GM18517 (cell line): Measurements from ENCODE around the gene AGAP5.

ENCODE experiments used
- ATAC-seq: cut with Tn5 transposase; IDR thresholded peaks from one replicate; pipeline ENCODE4 v1.9.1; 2021; ENCODE audit warnings: mild to moderate bottlenecking, moderate library complexity; ENCODE audit not compliant: unreplicated experiment

Gene AGAP5

GRCh38 chr10:73655990-73656298 lies 42.0 kb downstream of the AGAP5 start, which contains the start of gene SYNPO2L:
TSS of gene SYNPO2L (minus strand) at chr10:73656029. CDS start at chr10:73655922, 107 bp downstream.
- no peak for ATAC-seq

- ATAC-seq = no peak
Measured at GRCh38 chr10:73655257-73655989, 42.5 kb downstream of the AGAP5 start.

GRCh38 chr10:73653701-73654100 lies 44.2 kb downstream of the AGAP5 start:
- no peak for ATAC-seq

- no peak for ATAC-seq
Measured at GRCh38 chr10:73653195-73653594, 44.7 kb downstream of the AGAP5 start.

GRCh38 chr10:73650537-73651331 lies 47.2 kb downstream of the AGAP5 start:
- no peak for ATAC-seq

- ATAC-seq = no peak
Measured at GRCh38 chr10:73649876-73650536, 47.9 kb downstream of the AGAP5 start.

- ATAC-seq = no peak
Measured at GRCh38 chr10:73648975-73649829, 48.7 kb downstream of the AGAP5 start.

- no peak for ATAC-seq
Measured at GRCh38 chr10:73647875-73648651, 49.8 kb downstream of the AGAP5 start.

- ATAC-seq = no peak
Measured at GRCh38 chr10:73647211-73647874, 50.6 kb downstream of the AGAP5 start.

- ATAC-seq = no peak
Measured at GRCh38 chr10:73646598-73647041, 51.3 kb downstream of the AGAP5 start.

- no peak for ATAC-seq
Measured at GRCh38 chr10:73645251-73645650, 52.7 kb downstream of the AGAP5 start.

GRCh38 chr10:73644767-73645166 lies 53.1 kb downstream of the AGAP5 start:
- no peak for ATAC-seq

- no peak for ATAC-seq
Measured at GRCh38 chr10:73644015-73644743, 53.7 kb downstream of the AGAP5 start.

GRCh38 chr10:73643362-73643761 lies 54.5 kb downstream of the AGAP5 start:
- ATAC-seq = no peak

- ATAC-seq = no peak
Measured at GRCh38 chr10:73641328-73642060, 56.4 kb downstream of the AGAP5 start, which contains the start of gene MYOZ1. TSS of gene MYOZ1 (minus strand) at chr10:73641474. CDS start at chr10:73640017, 1,457 bp downstream.

GRCh38 chr10:73639286-73639685 lies 58.6 kb downstream of the AGAP5 start:
- ATAC-seq = no peak

GRCh38 chr10:73635781-73636180 lies 62.1 kb downstream of the AGAP5 start:
- ATAC-seq = no peak

GRCh38 chr10:73634421-73634820 lies 63.5 kb downstream of the AGAP5 start:
- ATAC-seq = no peak
